Thoracic aorta (tissue), 2 donors: ENCODE results near the gene MEGF9. TPM values are rescaled to one million over a fixed set of nuclear protein-coding genes. Genes with fewer than 3 reads are reported as not detected.

Source experiments
- ATAC-seq: fragments of 150-250 bp; one replicate; pipeline ENCODE4 v1.8.0; 2017; ENCODE audit warnings: low read depth; ENCODE audit not compliant: insufficient number of reproducible peaks, low FRiP score
- DNase-seq: peaks from one replicate; pipeline ENCODE4 v3.0.0-alpha.2; 2020; ENCODE audit warnings: low spot score
- H3K27ac ChIP-seq, 2 donors: fragments of 200-600 bp; sonication (generic); 1 replicate in 1 of 2; 2 replicates in 1 of 2; pipeline ENCODE4 v1.5.1; 2016; ENCODE audit warnings: mild to moderate bottlenecking in 2 of 2, moderate library complexity in 2 of 2
- H3K27me3 ChIP-seq: fragments of 200-600 bp; sonication (generic); replicated peaks from 2 replicates; pipeline ENCODE4 v1.6.0; 2016; ENCODE audit warnings: mild to moderate bottlenecking; ENCODE audit not compliant: insufficient read depth
- H3K36me3 ChIP-seq: fragments of 200-600 bp; sonication (generic); one replicate; pipeline ENCODE4 v1.5.1; 2016
- H3K4me1 ChIP-seq, 2 donors: fragments of 200-600 bp; sonication (generic); 1 replicate in 1 of 2; 2 replicates in 1 of 2; pipeline versions ENCODE4 v1.5.1 to v1.6.0; 2016; ENCODE audit warnings: low read depth in 2 of 2, mild to moderate bottlenecking in 1 of 2; ENCODE audit not compliant: control insufficient read depth in 1 of 2
- H3K4me3 ChIP-seq: fragments of 200-600 bp; sonication (generic); 2 replicates; pipeline ENCODE4 v1.5.1; 2016; ENCODE audit warnings: mild to moderate bottlenecking
- H3K9me3 ChIP-seq: fragments of 200-600 bp; sonication (generic); 2 replicates; pipeline ENCODE4 v1.5.1; 2016
- CTCF ChIP-seq: fragments of 200-600 bp; sonication (generic); IDR thresholded peaks from one replicate; pipeline ENCODE4 v1.5.1; 2019; ENCODE audit warnings: antibody characterized with exemption
- total RNA-seq, 2 donors: library from RNA; depleted of rRNA; stranded (reverse); fragments of >200 nt; gene quantifications; one replicate each; pipeline versions ENCODE4 v1.1.0 to v1.2.3, GENCODE V29; 2016

The MEGF9 gene
- total RNA-seq, 2 donors from 2014 or later = 19.2 to 27.3 TPM

- no peak for ATAC-seq
- no peaks in the 10 kb centered on the region for H3K27me3 ChIP-seq
- no peaks in the 10 kb centered on the region for H3K4me1 ChIP-seq
- no peaks in the 10 kb centered on the region for H3K9me3 ChIP-seq
- no peak for DNase-seq
- H3K4me3 ChIP-seq = no peak overlapping the region
- TF ChIP-seq CTCF = no peak
- H3K27ac ChIP-seq = no peak overlapping the region
- H3K36me3 ChIP-seq = peaks cover 18% of the 10 kb centered on the region
Measured at GRCh38 chr9:120561709-120562108, 152.6 kb downstream of the MEGF9 start.

DNA sequence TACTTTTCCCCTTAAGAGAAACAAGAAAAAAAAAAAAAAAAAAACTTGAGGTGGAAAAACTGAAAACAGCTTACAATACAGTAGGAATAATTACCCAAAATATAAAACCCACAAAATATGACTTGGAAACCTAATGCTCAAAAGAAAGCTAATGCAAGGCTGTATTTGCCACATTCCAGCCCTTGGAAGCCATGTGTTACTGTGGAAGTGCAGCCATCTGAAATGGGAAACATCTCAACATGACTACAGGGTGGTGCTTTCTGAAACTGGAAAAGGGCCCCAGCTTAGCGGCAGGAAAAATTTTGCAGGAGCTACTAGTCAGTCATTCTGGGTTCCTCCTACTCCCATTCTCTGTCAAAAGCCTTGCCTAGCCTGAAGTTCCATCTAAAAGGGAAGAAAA lies 154.7 kb downstream of the MEGF9 start:
- ATAC-seq = no peak

DNA sequence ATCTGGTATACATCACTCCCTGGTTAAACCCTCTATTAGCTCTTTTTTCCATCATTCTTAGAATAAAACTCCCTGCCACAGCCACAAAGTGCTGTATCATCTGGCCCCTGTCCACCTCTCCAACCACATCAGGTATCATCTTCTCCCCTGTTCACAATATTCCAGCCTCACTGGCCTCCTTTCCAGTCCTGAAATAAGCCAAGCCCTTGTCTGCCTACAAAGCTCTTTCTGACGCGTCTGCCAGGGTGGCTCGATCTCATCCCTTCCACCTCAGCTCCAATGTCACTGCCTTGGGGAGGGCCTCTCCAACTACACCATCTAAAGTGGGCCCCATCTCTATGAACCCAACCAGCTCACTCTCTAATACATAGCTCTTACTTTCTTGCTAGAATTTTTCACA lies 155.8 kb downstream of the MEGF9 start:
- Histone ChIP-seq H3K36me3 (no peaks in the 10 kb centered on the region), H3K9me3 (no peaks in the 10 kb centered on the region)

More for the DNA sequence above, 154.7 kb downstream of the MEGF9 start:
- no peak overlapping the region for H3K27ac ChIP-seq
- no peaks in the 10 kb centered on the region for H3K27me3 ChIP-seq
- no peak overlapping the region for H3K4me3 ChIP-seq
- H3K9me3 ChIP-seq = no peaks in the 10 kb centered on the region
- no peak for DNase-seq
- no peaks in the 10 kb centered on the region for H3K4me1 ChIP-seq
- peaks cover 4% of the 10 kb centered on the region for H3K36me3 ChIP-seq
- no peak for TF ChIP-seq CTCF

DNA sequence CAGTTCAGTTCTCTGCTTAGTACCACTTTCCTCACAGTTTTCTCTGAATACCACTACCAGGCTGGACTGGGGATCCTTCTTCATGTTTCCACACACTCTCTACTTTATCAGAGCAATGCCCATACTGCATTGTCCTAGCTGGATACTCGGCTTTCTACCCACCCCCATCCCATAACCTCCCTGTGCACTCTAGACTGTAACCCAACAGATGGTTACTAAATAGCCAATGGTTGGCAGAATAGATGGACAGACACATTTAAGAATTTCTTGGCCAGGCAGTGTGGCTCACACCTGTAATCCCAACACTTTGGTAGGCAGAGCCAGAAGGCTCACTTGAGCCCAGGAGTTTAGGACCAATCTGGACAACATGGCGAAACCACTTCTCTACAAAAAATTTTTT lies 157.1 kb downstream of the MEGF9 start:
- no peaks in the 10 kb centered on the region for H3K36me3 ChIP-seq
- no peaks in the 10 kb centered on the region for H3K4me1 ChIP-seq
- no peaks in the 10 kb centered on the region for H3K27me3 ChIP-seq
- ATAC-seq (no peak), DNase-seq (no peak)
- no peaks in the 10 kb centered on the region for H3K9me3 ChIP-seq
- no peak overlapping the region for H3K4me3 ChIP-seq
- TF ChIP-seq CTCF = no peak
- H3K27ac ChIP-seq = no peak overlapping the region

More for the DNA sequence above, 155.8 kb downstream of the MEGF9 start:
- no peak for DNase-seq
- Histone ChIP-seq H3K27ac (no peak overlapping the region), H3K4me1 (no peaks in the 10 kb centered on the region), H3K4me3 (no peak overlapping the region), H3K27me3 (no peaks in the 10 kb centered on the region)
- ATAC-seq = no peak
- no peak for TF ChIP-seq CTCF

GRCh38 chr9:120556775-120557174 lies 157.5 kb downstream of the MEGF9 start:
- no peaks in the 10 kb centered on the region for H3K4me1 ChIP-seq
- DNase-seq (no peak), ATAC-seq (no peak)
- TF ChIP-seq CTCF = no peak
- H3K36me3 ChIP-seq = no peaks in the 10 kb centered on the region
- H3K27me3 ChIP-seq = no peaks in the 10 kb centered on the region
- no peaks in the 10 kb centered on the region for H3K9me3 ChIP-seq
- no peak overlapping the region for H3K4me3 ChIP-seq
- H3K27ac ChIP-seq = no peak overlapping the region
